ENCODE data around the gene LRP1B. TPM values are rescaled to one million over a fixed set of nuclear protein-coding genes. Genes with fewer than 3 reads are reported as not detected.
"Not testable (repeated sequence)": the region's sequence is repeated elsewhere in the genome, so short reads cannot be mapped to it uniquely, and the experiment has no call there.

The LRP1B gene
- total and polyA plus RNA-seq, 2 experiments from 2014 or later = not detected

DNA sequence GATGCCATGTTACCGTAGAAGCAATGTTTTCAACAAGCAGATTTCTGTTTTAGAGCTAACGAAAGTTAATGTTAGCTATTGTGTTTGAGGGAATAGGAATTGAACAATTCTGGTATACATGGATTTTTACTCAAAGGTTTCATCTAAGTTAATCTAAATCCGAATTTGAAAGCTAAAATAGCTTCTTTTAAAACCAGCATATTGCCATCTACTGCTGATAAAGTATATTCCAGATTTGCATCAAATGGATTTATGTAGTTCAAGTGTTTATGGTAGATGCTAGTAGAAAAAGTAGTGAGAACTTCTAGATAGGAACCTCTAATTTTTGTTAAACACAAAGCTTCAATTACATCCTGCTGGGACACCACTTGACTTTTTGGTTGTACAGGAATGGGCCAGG is 1781.1 kb downstream of the LRP1B start:
- 38 to 42% methylated on average over 3 of the region's 3 CpGs for WGBS, 2 experiments (ENCODE audit: low coverage in 1 of 2, low lambda C conversion rate in 2 of 2, missing lambda C conversion rate in 2 of 2)
- Histone ChIP-seq H3K36me3 (ENCODE audit: low read depth) (no peaks in the 10 kb centered on the region), H3K9ac (no peak overlapping the region), H3K4me2 (ENCODE audit: unreplicated experiment) (no peak overlapping the region), H3K9me2 (ENCODE audit: insufficient read depth) (no peaks in the 10 kb centered on the region), H3K27me3 (replicated peaks; ENCODE audit: insufficient read depth) (no peaks in the 10 kb centered on the region; the same call in 1 of the 2 replicates), H3K4me3 (no peak overlapping the region), H3K4me1 (ENCODE audit: insufficient read depth) (no peaks in the 10 kb centered on the region), H4K20me1 (ENCODE audit: insufficient read depth) (no peaks in the 10 kb centered on the region), H3K79me2 (ENCODE audit: insufficient read depth) (no peaks in the 10 kb centered on the region), H3K9me3 (ENCODE audit: low read depth) (no peaks in the 10 kb centered on the region), H3K27ac (no peak overlapping the region), H3F3A (ENCODE audit: insufficient read depth) (no peaks in the 10 kb centered on the region), H2AFZ (no peak overlapping the region)
- no peak for DNase-seq
- in situ Hi-C loops (cut with MboI) = no loop called here
- no peak for TF ChIP-seq EZH2 (IDR thresholded peaks at IDR 0.05; ENCODE audit: insufficient read depth, poor library complexity, severe bottlenecking)
- no peak for TF ChIP-seq EZH2phosphoT487 (IDR thresholded peaks at IDR 0.05; ENCODE audit: insufficient read depth, low read depth)

- Histone ChIP-seq H3K4me2 (ENCODE audit: unreplicated experiment) (no peak overlapping the region), H3K4me3 (no peak overlapping the region), H3K36me3 (ENCODE audit: low read depth) (no peaks in the 10 kb centered on the region), H3K9ac (no peak overlapping the region), H3K4me1 (ENCODE audit: insufficient read depth) (no peaks in the 10 kb centered on the region), H3K27ac (no peak overlapping the region), H2AFZ (no peak overlapping the region), H4K20me1 (ENCODE audit: insufficient read depth) (no peaks in the 10 kb centered on the region), H3K27me3 (replicated peaks; ENCODE audit: insufficient read depth) (no peaks in the 10 kb centered on the region), H3K79me2 (ENCODE audit: insufficient read depth) (no peaks in the 10 kb centered on the region), H3K9me3 (ENCODE audit: low read depth) (no peaks in the 10 kb centered on the region), H3F3A (ENCODE audit: insufficient read depth) (no peaks in the 10 kb centered on the region), H3K9me2 (ENCODE audit: insufficient read depth) (no peaks in the 10 kb centered on the region)
- WGBS, 2 experiments (ENCODE audit: low coverage in 1 of 2, low lambda C conversion rate in 2 of 2, missing lambda C conversion rate in 2 of 2) = 78 to 81% methylated on average over 4 of the region's 4 CpGs
- no peak for DNase-seq
- in situ Hi-C loops (cut with MboI) = no loop called here
- no peak for TF ChIP-seq EZH2phosphoT487 (IDR thresholded peaks at IDR 0.05; ENCODE audit: insufficient read depth, low read depth)
- TF ChIP-seq EZH2 (IDR thresholded peaks at IDR 0.05; ENCODE audit: insufficient read depth, poor library complexity, severe bottlenecking) = no peak
Measured at GRCh38 chr2:140348826-140349225, 1782.0 kb downstream of the LRP1B start.

DNA sequence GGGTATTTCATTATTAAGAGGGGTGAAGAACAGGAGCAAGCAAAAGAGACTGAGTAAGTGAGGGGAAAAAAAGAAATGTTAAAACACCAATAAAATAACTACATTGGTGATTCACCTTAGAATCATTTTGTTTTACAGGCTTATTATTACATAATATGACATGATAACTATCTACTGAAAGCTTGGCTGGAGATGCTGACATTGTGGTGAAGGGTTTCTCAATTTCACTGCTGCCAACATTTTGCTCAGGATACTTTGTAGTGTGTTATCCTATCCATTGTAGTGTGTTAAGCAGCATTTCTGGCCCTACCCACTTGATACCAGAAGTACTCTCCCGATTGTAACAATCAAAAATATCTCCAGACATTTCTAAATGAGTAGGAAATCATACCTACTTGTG is 1786.0 kb downstream of the LRP1B start:
- H3K9me3 ChIP-seq (ENCODE audit: low read depth) = no peaks in the 10 kb centered on the region
- H3K27me3 ChIP-seq (replicated peaks; ENCODE audit: insufficient read depth) = no peaks in the 10 kb centered on the region
- DNase-seq = peak; percentile 31
- no peaks in the 10 kb centered on the region for H3K9me2 ChIP-seq (ENCODE audit: insufficient read depth)
- H3K36me3 ChIP-seq (ENCODE audit: low read depth) = no peaks in the 10 kb centered on the region
- no peak for TF ChIP-seq EZH2 (IDR thresholded peaks at IDR 0.05; ENCODE audit: insufficient read depth, poor library complexity, severe bottlenecking)
- TF ChIP-seq EZH2phosphoT487 (IDR thresholded peaks at IDR 0.05; ENCODE audit: insufficient read depth, low read depth) = no peak
- WGBS, 2 experiments (ENCODE audit: low coverage in 1 of 2, low lambda C conversion rate in 2 of 2, missing lambda C conversion rate in 2 of 2) = 22 to 38% methylated on average over 1 of the region's 1 CpG
- H3K4me3 ChIP-seq = no peak overlapping the region
- H3K79me2 ChIP-seq (ENCODE audit: insufficient read depth) = no peaks in the 10 kb centered on the region
- H4K20me1 ChIP-seq (ENCODE audit: insufficient read depth) = no peaks in the 10 kb centered on the region
- no peaks in the 10 kb centered on the region for H3K4me1 ChIP-seq (ENCODE audit: insufficient read depth)
- H3K27ac ChIP-seq = no peak overlapping the region
- in situ Hi-C loops (cut with MboI) = no loop called here
- H2AFZ ChIP-seq = no peak overlapping the region
- no peak overlapping the region for H3K4me2 ChIP-seq (ENCODE audit: unreplicated experiment)
- H3K9ac ChIP-seq = no peak overlapping the region
- no peaks in the 10 kb centered on the region for H3F3A ChIP-seq (ENCODE audit: insufficient read depth)

DNA sequence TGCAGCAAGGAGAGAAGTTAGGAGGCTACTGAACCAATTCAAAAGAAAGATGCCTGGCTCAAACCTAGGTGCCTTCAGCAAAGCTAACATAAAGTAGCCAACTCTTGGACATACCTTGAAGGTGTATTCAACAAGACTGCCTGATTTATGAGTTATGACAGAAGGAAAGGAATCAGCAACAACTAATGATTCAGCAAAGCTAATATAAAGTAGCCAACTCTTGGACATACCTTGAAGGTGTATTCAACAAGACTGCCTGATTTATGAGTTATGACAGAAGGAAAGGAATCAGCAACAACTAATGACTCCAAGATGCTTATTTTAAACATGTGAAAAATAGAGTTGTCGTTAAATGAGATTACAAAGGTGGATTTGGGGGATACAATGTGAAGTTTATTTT is 1786.5 kb downstream of the LRP1B start:
- H3K9me3 ChIP-seq (ENCODE audit: low read depth); H3K27ac ChIP-seq; in situ Hi-C loops (cut with MboI); DNase-seq; H3K4me1 ChIP-seq (ENCODE audit: insufficient read depth); H3K9ac ChIP-seq; H3K4me2 ChIP-seq (ENCODE audit: unreplicated experiment); H2AFZ ChIP-seq; H4K20me1 ChIP-seq (ENCODE audit: insufficient read depth); H3K27me3 ChIP-seq (replicated peaks; ENCODE audit: insufficient read depth); H3K36me3 ChIP-seq (ENCODE audit: low read depth); H3K4me3 ChIP-seq; H3K79me2 ChIP-seq (ENCODE audit: insufficient read depth); H3K9me2 ChIP-seq (ENCODE audit: insufficient read depth); H3F3A ChIP-seq (ENCODE audit: insufficient read depth): not testable (repeated sequence)
- WGBS, 2 experiments (ENCODE audit: low coverage in 1 of 2, low lambda C conversion rate in 2 of 2, missing lambda C conversion rate in 2 of 2) = 68 to 86% methylated on average over 1 of the region's 1 CpG

DNA sequence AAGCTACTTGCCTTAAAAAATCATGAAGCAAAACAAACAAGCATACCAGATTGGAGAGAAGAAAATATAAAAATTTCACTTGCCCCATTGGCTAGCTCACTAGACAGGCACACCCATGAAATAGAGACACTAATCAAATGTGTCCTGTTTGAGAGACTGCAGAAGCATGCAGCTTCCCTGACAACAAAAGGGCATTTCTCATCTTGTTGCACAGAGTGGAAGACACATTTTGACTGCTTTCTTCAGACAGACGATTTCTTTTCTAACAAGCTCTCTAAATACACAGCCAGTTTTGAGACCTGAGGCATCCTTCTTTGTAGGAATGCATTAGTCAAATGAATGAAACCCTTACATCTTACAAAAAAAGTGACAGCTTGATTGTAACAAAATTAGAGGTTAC is 1792.0 kb downstream of the LRP1B start:
- 0 to 2% methylated on average over 1 of the region's 1 CpG for WGBS, 2 experiments (ENCODE audit: low coverage in 1 of 2, low lambda C conversion rate in 2 of 2, missing lambda C conversion rate in 2 of 2)
- Histone ChIP-seq H3K27ac (no peak overlapping the region), H3K4me3 (no peak overlapping the region), H3K27me3 (replicated peaks; ENCODE audit: insufficient read depth) (no peaks in the 10 kb centered on the region), H3K9me3 (ENCODE audit: low read depth) (no peaks in the 10 kb centered on the region), H3K36me3 (ENCODE audit: low read depth) (no peaks in the 10 kb centered on the region), H3K4me1 (ENCODE audit: insufficient read depth) (no peaks in the 10 kb centered on the region), H4K20me1 (ENCODE audit: insufficient read depth) (no peaks in the 10 kb centered on the region), H3K4me2 (ENCODE audit: unreplicated experiment) (no peak overlapping the region), H3K9ac (no peak overlapping the region), H2AFZ (no peak overlapping the region), H3K79me2 (ENCODE audit: insufficient read depth) (no peaks in the 10 kb centered on the region), H3K9me2 (ENCODE audit: insufficient read depth) (no peaks in the 10 kb centered on the region), H3F3A (ENCODE audit: insufficient read depth) (no peaks in the 10 kb centered on the region)
- DNase-seq = no peak
- in situ Hi-C loops (cut with MboI) = no loop called here
- TF ChIP-seq EZH2 (IDR thresholded peaks at IDR 0.05; ENCODE audit: insufficient read depth, poor library complexity, severe bottlenecking) (no peak), EZH2phosphoT487 (IDR thresholded peaks at IDR 0.05; ENCODE audit: insufficient read depth, low read depth) (no peak)
